Epithelial cell of alveolus of lung (primary cell): ENCODE data around the gene PCDHB5. TPM values are rescaled to one million over a fixed set of nuclear protein-coding genes. Genes with fewer than 3 reads are reported as not detected.

Source experiments
- total RNA-seq: library from RNA; depleted of rRNA; stranded (reverse); fragments of >200 nt; gene quantifications from 2 replicates; pipeline ENCODE4 v1.2.1, GENCODE V29; 2015

The PCDHB5 gene
- 0.39 and 1.3 TPM in 2 replicates for total RNA-seq

DNA sequence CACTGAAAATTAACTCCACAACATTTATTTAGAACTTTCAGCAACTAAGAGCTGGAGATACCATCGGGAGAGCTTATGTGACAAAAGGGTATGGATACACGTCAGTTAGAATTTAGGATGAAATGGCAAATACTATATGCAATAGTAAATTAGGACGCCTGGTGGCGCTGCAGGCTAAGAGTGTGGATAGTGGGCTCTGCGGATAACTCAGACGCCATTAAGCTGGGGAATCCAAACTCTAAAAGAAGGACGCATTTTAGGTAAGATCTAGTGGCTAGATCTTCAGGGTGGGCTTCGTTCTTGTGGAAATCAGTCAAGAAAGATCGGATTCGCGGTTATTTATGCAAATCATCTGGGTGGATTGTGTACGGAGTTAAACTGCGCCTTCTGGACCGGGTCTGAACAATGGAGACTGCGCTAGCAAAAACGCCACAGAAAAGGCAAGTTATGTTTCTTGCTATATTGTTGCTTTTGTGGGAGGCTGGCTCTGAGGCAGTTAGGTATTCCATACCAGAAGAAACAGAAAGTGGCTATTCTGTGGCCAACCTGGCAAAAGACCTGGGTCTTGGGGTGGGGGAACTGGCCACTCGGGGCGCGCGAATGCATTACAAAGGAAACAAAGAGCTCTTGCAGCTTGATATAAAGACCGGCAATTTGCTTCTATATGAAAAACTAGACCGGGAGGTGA, at the start of gene PCDHB5:
PCDHB5 (plus strand) TSS at position 177 of the 688 bp plus-strand sequence; CDS start at position 406, 229 bp downstream.

DNA sequence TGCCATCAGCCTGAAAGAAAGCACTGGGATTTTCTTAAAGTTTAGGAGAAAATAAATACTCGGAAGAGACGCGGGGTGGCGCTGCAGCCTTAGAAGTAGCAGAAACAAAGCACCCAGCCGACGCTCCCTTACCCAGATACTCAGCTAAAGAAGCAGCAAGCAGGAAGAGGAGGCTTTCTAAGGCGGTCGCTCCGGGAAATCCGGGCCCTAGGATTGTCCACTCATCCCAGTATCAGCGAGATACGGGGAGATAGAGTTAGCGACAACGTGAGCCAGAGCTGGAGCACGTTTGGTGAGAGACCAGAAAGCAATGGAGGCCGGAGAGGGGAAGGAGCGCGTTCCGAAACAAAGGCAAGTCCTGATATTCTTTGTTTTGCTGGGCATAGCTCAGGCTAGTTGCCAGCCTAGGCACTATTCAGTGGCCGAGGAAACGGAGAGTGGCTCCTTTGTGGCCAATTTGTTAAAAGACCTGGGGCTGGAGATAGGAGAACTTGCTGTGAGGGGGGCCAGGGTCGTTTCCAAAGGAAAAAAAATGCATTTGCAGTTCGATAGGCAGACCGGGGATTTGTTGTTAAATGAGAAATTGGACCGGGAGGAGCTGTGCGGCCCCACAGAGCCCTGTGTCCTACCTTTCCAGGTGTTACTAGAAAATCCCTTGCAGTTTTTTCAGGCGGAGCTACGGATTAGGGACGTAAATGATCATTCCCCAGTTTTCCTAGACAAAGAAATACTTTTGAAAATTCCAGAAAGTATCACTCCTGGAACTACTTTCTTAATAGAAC, 40.3 kb upstream of the PCDHB5 start, which contains the start of gene PCDHB2:
PCDHB2 (plus strand) TSS at position 135 of the 782 bp plus-strand sequence; CDS start at position 311, 176 bp downstream.

DNA sequence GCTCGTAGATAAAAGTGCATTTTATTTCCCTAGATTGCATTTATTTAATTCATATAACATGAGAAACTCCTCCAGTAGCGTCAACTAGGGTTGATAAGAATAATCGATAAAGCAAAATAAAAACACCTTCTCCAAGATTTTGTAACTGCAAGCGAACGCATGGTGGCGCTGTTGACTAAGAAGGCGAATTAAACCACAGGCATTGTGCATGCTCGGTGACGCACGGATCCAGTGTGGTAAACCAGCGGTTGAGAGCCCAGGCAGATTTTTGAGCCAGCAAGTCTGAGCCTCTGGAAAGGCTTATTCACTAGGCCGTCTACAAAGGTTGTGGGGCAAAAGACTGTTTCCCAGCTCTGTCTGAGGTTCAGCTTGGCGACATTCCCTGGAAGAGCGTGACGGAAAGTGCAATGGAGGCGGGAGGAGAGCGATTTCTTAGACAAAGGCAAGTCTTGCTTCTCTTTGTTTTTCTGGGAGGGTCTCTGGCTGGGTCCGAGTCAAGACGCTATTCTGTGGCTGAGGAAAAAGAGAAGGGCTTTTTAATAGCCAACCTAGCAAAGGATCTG, 34.7 kb upstream of the PCDHB5 start, which contains the start of gene PCDHB3:
PCDHB3 (plus strand) TSS at position 231 of the 563 bp plus-strand sequence; CDS start at position 408, 177 bp downstream.

DNA sequence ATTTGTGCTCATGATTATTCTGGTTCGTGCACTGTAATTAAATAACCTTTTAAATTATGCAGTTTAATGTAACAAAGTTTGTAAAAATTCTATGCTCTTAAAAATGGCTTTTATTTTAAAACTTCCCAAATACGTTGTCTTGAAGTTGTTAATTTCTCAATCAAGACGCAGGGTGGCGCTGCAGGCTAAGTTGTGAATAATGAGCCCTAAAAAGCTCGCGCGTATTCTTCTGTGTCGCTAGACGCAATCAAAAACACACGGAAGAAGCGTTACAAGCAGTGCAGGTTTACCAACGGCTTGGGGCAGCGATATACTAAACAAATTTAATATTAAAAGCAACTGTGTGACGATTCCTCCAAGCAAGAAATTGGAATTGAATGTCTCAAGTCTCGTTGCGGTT, 13.4 kb upstream of the PCDHB5 start, which contains the start of gene PCDHB4:
PCDHB4 (plus strand) TSS at position 256 of the 400 bp plus-strand sequence. CDS start 181 bp downstream, outside the sequence.

DNA sequence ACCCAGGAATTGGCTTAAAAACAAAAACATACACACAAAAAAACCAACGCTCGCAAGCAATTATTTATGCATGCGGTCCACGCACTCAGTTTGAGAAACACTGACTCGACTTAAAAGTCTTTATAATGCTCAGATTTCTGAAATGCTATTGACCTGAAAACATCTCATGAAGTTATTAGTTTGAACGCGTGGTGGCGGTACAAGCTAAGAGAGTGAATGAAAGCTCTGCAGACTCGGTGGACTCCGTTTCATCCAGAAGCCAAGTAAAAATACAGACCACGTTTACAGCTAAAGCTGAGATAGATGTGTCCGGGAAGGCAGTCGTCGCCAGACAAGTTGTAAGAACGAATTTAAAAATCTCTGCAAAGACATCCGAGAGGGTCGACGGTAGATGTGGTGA, 14.8 kb downstream of the PCDHB5 start, which contains the start of gene PCDHB6:
PCDHB6 (plus strand) TSS at position 246 of the 400 bp plus-strand sequence. CDS start 201 bp downstream, outside the sequence.

DNA sequence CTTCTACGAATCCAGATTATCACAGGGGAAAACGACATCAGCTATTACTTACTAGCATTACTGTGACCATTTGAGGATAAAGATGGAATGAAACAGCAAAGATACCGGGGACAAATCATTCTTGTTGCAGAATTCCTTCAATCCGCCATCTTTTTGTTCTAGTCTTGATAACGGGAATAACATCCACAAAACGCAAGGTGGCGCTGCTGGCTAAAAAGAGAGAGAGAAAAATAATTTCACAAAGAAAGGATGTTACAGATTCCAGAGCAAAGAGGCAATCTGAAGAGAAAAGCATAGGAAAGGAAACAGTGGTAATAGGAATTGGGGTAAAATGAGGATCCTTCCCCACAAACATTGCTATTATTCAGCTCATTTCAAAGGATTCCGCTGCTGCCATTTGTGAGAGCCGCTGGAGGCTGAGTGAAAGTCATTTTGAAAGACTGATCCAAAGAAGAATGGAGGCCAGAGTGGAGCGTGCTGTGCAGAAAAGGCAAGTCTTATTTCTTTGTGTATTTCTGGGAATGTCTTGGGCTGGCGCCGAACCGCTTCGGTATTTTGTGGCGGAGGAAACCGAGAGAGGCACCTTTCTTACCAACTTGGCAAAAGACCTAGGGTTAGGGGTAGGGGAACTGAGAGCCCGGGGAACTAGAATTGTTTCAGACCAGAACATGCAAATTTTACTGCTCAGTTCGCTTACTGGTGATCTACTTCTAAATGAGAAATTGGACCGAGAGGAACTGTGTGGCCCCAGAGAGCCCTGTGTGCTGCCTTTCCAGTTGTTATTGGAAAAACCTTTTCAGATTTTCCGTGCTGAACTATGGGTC, 37.6 kb downstream of the PCDHB5 start, which contains the start of gene PCDHB7:
PCDHB7 (plus strand) TSS at position 264 of the 824 bp plus-strand sequence; CDS start at position 456, 192 bp downstream.

DNA sequence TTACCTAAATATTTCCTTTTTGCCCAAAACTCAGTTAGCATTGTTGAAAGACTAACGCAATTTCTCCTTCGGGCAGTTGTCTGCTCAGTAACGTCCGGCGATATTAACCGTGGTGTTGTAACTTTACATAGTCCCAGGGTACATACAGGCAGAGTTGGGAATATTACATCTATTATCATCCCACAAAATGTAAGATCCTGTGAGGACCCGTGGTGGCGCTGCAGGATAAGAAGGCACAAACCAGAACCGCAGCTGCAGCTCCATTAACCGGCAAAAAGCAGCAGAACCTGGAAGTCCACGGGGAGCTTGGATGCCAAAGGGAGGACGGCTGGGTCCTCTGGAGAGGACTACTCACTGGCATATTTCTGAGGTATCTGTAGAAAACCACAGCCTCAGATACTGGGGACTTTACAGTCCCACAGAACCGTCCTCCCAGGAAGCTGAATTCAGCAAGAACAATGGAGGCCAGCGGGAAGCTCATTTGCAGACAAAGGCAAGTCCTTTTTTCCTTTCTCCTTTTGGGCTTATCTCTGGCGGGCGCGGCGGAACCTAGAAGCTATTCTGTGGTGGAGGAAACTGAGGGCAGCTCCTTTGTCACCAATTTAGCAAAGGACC, 42.7 kb downstream of the PCDHB5 start, which contains the start of gene PCDHB8:
PCDHB8 (plus strand) TSS at position 214 of the 615 bp plus-strand sequence; CDS start at position 459, 245 bp downstream.

DNA sequence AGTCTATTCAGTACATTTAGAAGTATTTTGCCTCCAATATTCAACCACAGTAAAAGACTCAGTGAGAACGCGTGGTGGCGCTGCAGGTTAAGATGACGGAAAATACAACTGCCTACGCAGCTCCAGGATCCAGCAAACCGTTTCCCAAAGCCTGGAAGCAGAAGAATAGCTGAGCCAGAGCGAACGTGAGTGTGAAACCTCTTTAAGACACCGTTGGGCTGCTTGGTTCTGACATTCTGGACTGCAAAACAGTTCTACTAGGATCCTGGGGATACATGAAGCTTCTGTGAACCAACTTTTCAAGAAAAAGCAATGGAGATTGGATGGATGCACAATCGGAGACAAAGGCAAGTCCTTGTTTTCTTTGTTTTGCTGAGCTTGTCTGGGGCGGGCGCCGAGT, 47.2 kb downstream of the PCDHB5 start, which contains the start of gene PCDHB16:
PCDHB16 (plus strand) TSS at position 140 of the 400 bp plus-strand sequence; CDS start at position 313, 173 bp downstream.

DNA sequence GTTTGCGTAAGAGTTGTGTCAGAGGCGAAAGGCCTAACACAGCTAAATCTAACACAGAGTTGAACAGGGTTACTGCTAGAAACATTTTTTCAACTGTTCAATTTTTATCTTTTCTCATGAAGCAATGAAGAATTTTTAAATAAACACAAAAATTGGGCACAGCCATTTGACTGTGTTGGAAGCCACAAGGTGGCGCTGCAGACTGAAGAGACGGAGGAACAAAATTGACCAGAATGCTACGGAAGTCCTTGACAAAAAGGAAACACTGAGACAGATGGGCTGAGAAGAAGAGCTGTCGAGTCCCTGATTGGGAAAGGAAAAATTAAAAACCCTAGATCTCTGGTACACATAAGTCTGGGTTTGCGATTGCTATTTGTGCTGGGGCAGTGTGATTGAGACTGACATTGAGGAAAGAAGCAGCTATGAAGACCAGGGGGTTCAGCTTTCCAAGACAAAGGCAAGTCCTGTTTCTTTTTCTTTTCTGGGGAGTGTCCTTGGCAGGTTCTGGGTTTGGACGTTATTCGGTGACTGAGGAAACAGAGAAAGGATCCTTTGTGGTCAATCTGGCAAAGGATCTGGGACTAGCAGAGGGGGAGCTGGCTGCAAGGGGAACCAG, 52.0 kb downstream of the PCDHB5 start, which contains the start of gene PCDHB9:
PCDHB9 (plus strand) TSS at position 265 of the 616 bp plus-strand sequence; CDS start at position 423, 158 bp downstream.

Other genes with a start within 250 kb of the PCDHB5 start
- gene PCDHAC1, start 208.9 kb upstream of the PCDHB5 start, total RNA-seq = 0.26 TPM in 1 of 2 replicates, not detected in the other
- 0.39 TPM in 1 of 2 replicates, not detected in the other for gene PCDHAC2, start 168.7 kb upstream of the PCDHB5 start, total RNA-seq
- gene PCDHB1, start 83.8 kb upstream of the PCDHB5 start, total RNA-seq = not detected in 2 replicates
- gene PCDHB2, start 40.6 kb upstream of the PCDHB5 start, total RNA-seq = under 0.01 and 1.2 TPM in 2 replicates
- 0.13 and 0.16 TPM in 2 replicates for gene PCDHB3, start 34.7 kb upstream of the PCDHB5 start, total RNA-seq
- gene PCDHB4, start 13.4 kb upstream of the PCDHB5 start, total RNA-seq = under 0.01 TPM in 1 of 2 replicates, not detected in the other
- 0.64 TPM in 1 of 2 replicates, not detected in the other for gene PCDHB6, start 14.9 kb downstream of the PCDHB5 start, total RNA-seq
- gene PCDHB7, start 37.4 kb downstream of the PCDHB5 start, total RNA-seq = under 0.01 and 1.9 TPM in 2 replicates
- gene PCDHB8, start 42.6 kb downstream of the PCDHB5 start, total RNA-seq = not detected in 2 replicates
- gene PCDHB16, start 47.2 kb downstream of the PCDHB5 start, total RNA-seq = 0.08 and 0.13 TPM in 2 replicates
- 0.08 TPM in 1 of 2 replicates, not detected in the other for gene PCDHB9, start 52.0 kb downstream of the PCDHB5 start, total RNA-seq
- 0.13 and 0.24 TPM in 2 replicates for gene PCDHB10, start 57.1 kb downstream of the PCDHB5 start, total RNA-seq
- gene PCDHB11, start 64.4 kb downstream of the PCDHB5 start, total RNA-seq = 0.13 and 1.7 TPM in 2 replicates
- 0.08 TPM in 1 of 2 replicates, not detected in the other for gene PCDHB12, start 73.5 kb downstream of the PCDHB5 start, total RNA-seq
- gene PCDHB13, start 78.7 kb downstream of the PCDHB5 start, total RNA-seq = 0.26 and 1.0 TPM in 2 replicates
- gene PCDHB14, start 88.1 kb downstream of the PCDHB5 start, total RNA-seq = 1.4 TPM in 1 of 2 replicates, not detected in the other
- gene PCDHB15, start 110.2 kb downstream of the PCDHB5 start, total RNA-seq = under 0.01 and 0.48 TPM in 2 replicates
- gene SLC25A2, start 168.8 kb downstream of the PCDHB5 start, total RNA-seq = not detected in 2 replicates
- gene TAF7, start 185.6 kb downstream of the PCDHB5 start, total RNA-seq = 45.3 and 69.6 TPM in 2 replicates
- 0.13 and 0.64 TPM in 2 replicates for gene PCDHGA1, start 195.3 kb downstream of the PCDHB5 start, total RNA-seq
- gene PCDHGA2, start 203.6 kb downstream of the PCDHB5 start, total RNA-seq = 0.39 and 3.8 TPM in 2 replicates
- gene PCDHGA3, start 208.6 kb downstream of the PCDHB5 start, total RNA-seq = 0.65 and 0.72 TPM in 2 replicates
- gene PCDHGB1, start 214.9 kb downstream of the PCDHB5 start, total RNA-seq = 0.39 and 2.2 TPM in 2 replicates
- 0.78 and 6.0 TPM in 2 replicates for gene PCDHGA4, start 219.8 kb downstream of the PCDHB5 start, total RNA-seq
- 0.39 and 3.0 TPM in 2 replicates for gene PCDHGB2, start 224.8 kb downstream of the PCDHB5 start, total RNA-seq
- gene PCDHGA5, start 229.0 kb downstream of the PCDHB5 start, total RNA-seq = 0.13 and 1.3 TPM in 2 replicates
- 0.39 and 6.1 TPM in 2 replicates for gene PCDHGB3, start 235.0 kb downstream of the PCDHB5 start, total RNA-seq
- 1.0 and 3.0 TPM in 2 replicates for gene PCDHGA6, start 238.7 kb downstream of the PCDHB5 start, total RNA-seq
- gene PCDHGA7, start 247.5 kb downstream of the PCDHB5 start, total RNA-seq = 0.65 and 4.0 TPM in 2 replicates